ENCODE results near the gene MAP1LC3B. TPM values are rescaled to one million over a fixed set of nuclear protein-coding genes. Genes with fewer than 3 reads are reported as not detected.

Gene MAP1LC3B
- total and polyA plus RNA-seq, 2 of the 8 experiments (the other 6 are each of a cell fraction or from before 2014, with no cell fraction given), result 29.5 to 48.5 TPM

- Histone ChIP-seq H3K27me3 (replicated peaks in 1 of 4; ENCODE audit: control insufficient read depth in 3 of 4, extremely low read depth in 1 of 4, insufficient read depth in 3 of 4, low read length in 3 of 4) (no peaks in the 10 kb centered on the region), H3K27ac (ENCODE audit: low read depth, low read length) (no peak overlapping the region), H3K4me3 (ENCODE audit: extremely low read depth in 1 of 4, insufficient read depth in 2 of 4, low read depth in 3 of 4, low read length in 4 of 4) (no peak overlapping the region), H2BK12ac (ENCODE audit: low read depth, low read length) (no peak overlapping the region), H2AK5ac (ENCODE audit: low read depth, low read length) (no peak overlapping the region), H2BK15ac (ENCODE audit: low read length) (no peak overlapping the region), H3K14ac (ENCODE audit: insufficient read length) (no peak overlapping the region), H2BK120ac (replicated peaks; ENCODE audit: low read depth, low read length) (no peak overlapping the region), H3K4ac (replicated peaks; ENCODE audit: insufficient read length, low read depth, low read length) (no peak overlapping the region), H4K5ac (ENCODE audit: insufficient read length, low read depth, low read length) (no peak overlapping the region), H2BK20ac (ENCODE audit: low read length) (no peak overlapping the region), H3K79me1 (ENCODE audit: low read depth, low read length) (peaks cover 9% of the 10 kb centered on the region), H3K23ac (ENCODE audit: insufficient read length) (no peak overlapping the region), H3K79me2 (ENCODE audit: control insufficient read depth in 1 of 2, insufficient read depth in 2 of 2, low read length in 2 of 2) (peaks cover 0 to 33% of the 10 kb centered on the region in 2 experiments; a peak in 1 of 4 replicates), H4K91ac (replicated peaks; ENCODE audit: insufficient read length, low read length) (no peak overlapping the region), H3K9me3 (ENCODE audit: insufficient read depth in 2 of 2, low read depth in 1 of 2, low read length in 1 of 2) (no peaks in the 10 kb centered on the region), H4K8ac (ENCODE audit: extremely low read depth, insufficient read depth, low read length) (no peak overlapping the region), H3K9ac (replicated peaks in 1 of 4; ENCODE audit: extremely low read depth in 1 of 4, low read depth in 3 of 4, low read length in 3 of 4) (no peak overlapping the region), H3K36me3 (ENCODE audit: control insufficient read depth in 2 of 4, insufficient read depth in 4 of 4, low read length in 3 of 4) (no peaks in the 10 kb centered on the region), H4K20me1 (replicated peaks in 1 of 2; ENCODE audit: control insufficient read depth in 1 of 2, insufficient read depth in 2 of 2, low read length in 2 of 2) (peaks cover 4 to 17% of the 10 kb centered on the region in 2 experiments), H3K56ac (replicated peaks; ENCODE audit: insufficient read length, low read depth, low read length) (no peak overlapping the region), H2BK5ac (ENCODE audit: low read depth, low read length) (no peak overlapping the region), H3K4me1 (replicated peaks in 1 of 4; ENCODE audit: control insufficient read depth in 3 of 4, insufficient read depth in 4 of 4, low read length in 3 of 4) (peaks cover 0 to 12% (median 0%) of the 10 kb centered on the region in 4 experiments; a peak in 3 of 7 replicates), H3K4me2 (ENCODE audit: insufficient read depth in 1 of 2, low read depth in 2 of 2, low read length in 2 of 2) (no peak overlapping the region), H3K18ac (ENCODE audit: extremely low read depth, low read length) (no peak overlapping the region), H2AFZ (ENCODE audit: low read length) (no peak overlapping the region), H3K23me2 (ENCODE audit: low read depth, low read length) (no peaks in the 10 kb centered on the region)
- WGBS, 2 experiments (ENCODE audit: extremely low coverage in 1 of 2, insufficient coverage in 1 of 2, insufficient read length in 1 of 2, insufficient replicate concordance in 2 of 2, low coverage in 1 of 2, low lambda C conversion rate in 2 of 2, missing lambda C conversion rate in 1 of 2), result 94% methylated on average over 9 of the region's 9 CpGs; no CpG with 5 or more reads in 1 of the 2 experiments
- DNase-seq (ENCODE audit: low read depth in 1 of 2, low spot score in 2 of 2) (no peak), FAIRE-seq (no peak)
- POLR2A ChIA-PET (ENCODE audit: partially characterized antibody), result no interaction called here
- CTCF ChIA-PET (ENCODE audit: partially characterized antibody), result interaction anchor here (1.0 to 1.5 kb wide), 2 partner anchors 19 to 27 kb away, joined by 3 read pairs; no protein-coding TSS in a partner anchor
- TF ChIP-seq NRF1 (IDR thresholded peaks at IDR 0.05; ENCODE audit: low read depth, low read length), result no peak
- no peak for TF ChIP-seq SIX5 (IDR thresholded peaks at IDR 0.05; ENCODE audit: low read depth, low read length)
- TF ChIP-seq EZH2 (IDR thresholded peaks at IDR 0.05; ENCODE audit: low read depth, low read length, severe bottlenecking), result no peak
- no peak for TF ChIP-seq CHD1 (IDR thresholded peaks at IDR 0.05; ENCODE audit: low read depth, low read length)
- TF ChIP-seq KDM5A (IDR thresholded peaks at IDR 0.05; ENCODE audit: low read length), result no peak
- TF ChIP-seq POLR2AphosphoS5 (IDR thresholded peaks at IDR 0.05; ENCODE audit: low read depth, low read length), result no peak
- TF ChIP-seq YY1 (IDR thresholded peaks at IDR 0.05; ENCODE audit: low read depth, low read length), result no peak
- no peak for TF ChIP-seq HDAC6 (IDR thresholded peaks at IDR 0.05; ENCODE audit: low read depth, low read length)
- TF ChIP-seq ATF2 (IDR thresholded peaks at IDR 0.05; ENCODE audit: low read length), result no peak
- no peak for TF ChIP-seq SP1 (IDR thresholded peaks at IDR 0.05; ENCODE audit: low read depth, low read length)
- TF ChIP-seq JUND (IDR thresholded peaks at IDR 0.05; ENCODE audit: low read length), result no peak
- TF ChIP-seq SRF (IDR thresholded peaks at IDR 0.05; ENCODE audit: low read depth, low read length), result no peak
- no peak for TF ChIP-seq SP4 (IDR thresholded peaks at IDR 0.05; ENCODE audit: low read length)
- no peak for TF ChIP-seq RXRA (IDR thresholded peaks at IDR 0.05; ENCODE audit: insufficient read depth, low read depth, low read length)
These were observed 24.6 kb upstream of the MAP1LC3B start for GRCh38 chr16:87367529-87367928.
